ENCODE measurements around the gene TSKU. TPM values are rescaled to one million over a fixed set of nuclear protein-coding genes. Genes with fewer than 3 reads are reported as not detected.

TSKU gene
- polyA plus RNA-seq, 1 donor from 2014 or later, result not detected

DNA sequence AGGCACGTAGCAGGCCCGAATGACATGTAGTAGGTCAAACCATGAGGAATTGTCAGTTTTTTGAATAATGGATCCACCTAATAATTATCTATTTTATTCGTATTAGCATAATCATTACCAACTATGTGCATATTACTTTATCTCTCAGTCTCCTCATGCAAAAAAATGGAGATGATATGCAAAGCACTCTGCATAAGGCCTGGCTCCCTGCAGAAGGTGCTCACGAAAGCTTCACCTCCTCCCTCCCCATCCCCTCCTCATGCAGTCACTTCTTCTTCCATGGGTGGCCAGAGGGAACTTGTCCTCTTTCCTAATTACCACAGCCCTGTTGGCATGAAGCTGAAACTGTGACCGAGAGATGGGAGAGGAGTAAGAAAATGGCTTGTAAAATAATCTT lies 20.8 kb upstream of the TSKU start:
- Mint-ChIP-seq H3K4me3 (no peak overlapping the region), H3K27ac (no peak overlapping the region), H3K9me3 (peaks cover 0 to 1% (median 0%) of the 10 kb centered on the region in 3 donors), H3K4me1 (peaks cover 0 to under 1% (median 0%) of the 10 kb centered on the region in 3 donors), H3K27me3 (peaks cover 14% of the 10 kb centered on the region), H3K36me3 (peaks cover 2% of the 10 kb centered on the region)

DNA sequence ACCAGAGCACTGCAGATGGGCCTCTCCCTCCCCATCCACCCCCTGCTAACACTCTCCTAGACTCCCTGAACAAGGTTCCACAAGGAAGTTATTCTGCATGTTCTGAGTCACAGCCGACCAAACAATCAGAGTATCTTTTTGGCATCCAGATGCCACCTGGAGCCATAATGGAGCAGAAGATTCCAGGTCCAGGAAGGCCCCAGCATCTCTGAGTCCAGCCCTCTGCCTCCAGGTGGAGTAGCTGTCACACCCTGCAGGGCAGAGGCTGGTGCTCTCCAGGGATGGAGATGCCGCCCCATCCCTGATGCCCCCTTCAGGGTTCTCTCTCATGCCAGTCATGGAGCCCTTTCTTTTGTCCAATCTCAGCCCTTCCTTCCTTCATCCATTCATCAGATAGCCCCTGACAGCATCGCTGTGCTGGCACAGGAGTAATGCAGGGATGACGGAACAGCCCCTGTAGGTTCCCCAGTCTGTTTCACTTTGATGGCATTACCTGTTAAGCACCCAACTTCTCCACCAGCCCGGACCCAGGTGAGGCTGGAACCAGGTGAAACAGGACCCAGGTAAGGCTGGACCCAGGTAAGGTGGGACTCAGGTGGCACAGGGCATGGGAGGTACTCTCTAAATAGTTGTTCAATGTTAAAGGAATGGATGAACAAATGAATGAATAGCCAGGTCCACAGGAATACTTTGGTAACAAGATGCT lies 20.1 kb upstream of the TSKU start:
- Mint-ChIP-seq H3K4me3 (no peak overlapping the region), H3K36me3 (peaks cover 2% of the 10 kb centered on the region), H3K27ac (no peak overlapping the region), H3K4me1 (peaks cover 0 to 1% (median 1%) of the 10 kb centered on the region in 3 donors), H3K27me3 (peaks cover 14% of the 10 kb centered on the region), H3K9me3 (no peaks in the 10 kb centered on the region)

DNA sequence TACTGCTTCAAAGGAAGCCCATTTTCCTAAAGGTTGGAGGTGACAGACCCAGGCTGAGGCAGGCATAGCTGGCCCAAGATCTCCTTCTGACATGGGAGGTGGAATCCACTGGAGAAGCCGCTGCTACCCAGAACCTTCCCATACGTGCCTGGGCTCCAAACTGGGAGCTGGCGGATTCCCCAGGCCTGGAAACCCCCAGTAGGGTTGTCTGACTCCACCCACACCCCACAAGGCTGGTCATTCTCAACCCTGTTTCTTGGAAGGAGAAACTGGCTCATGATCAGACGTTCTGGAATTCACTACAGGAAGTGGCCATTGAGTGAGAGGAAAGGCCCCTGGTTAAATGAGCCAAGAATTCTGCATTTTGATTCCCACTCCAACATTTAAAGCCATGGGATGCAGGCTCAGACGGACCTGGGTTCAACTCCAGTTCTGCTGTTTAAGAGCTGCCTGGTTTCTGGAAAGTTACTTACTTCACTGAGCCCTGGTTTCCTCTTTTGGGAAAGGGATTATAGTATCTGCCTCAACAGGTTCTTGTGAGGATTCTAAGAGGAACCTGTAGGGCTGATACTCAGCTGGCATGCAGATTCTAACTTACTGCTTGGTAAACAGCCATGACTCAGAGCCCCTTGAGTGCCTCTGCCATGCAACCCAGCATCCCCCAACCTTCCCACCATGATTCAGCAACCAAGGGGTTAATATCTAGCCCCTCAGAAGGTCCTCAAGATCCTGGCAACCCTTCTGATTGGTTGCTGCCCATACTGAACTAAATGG lies 19.4 kb upstream of the TSKU start:
- Mint-ChIP-seq H3K27me3 (peaks cover 14% of the 10 kb centered on the region), H3K4me1 (peaks cover 0 to 3% (median 1%) of the 10 kb centered on the region in 3 donors), H3K9me3 (no peaks in the 10 kb centered on the region), H3K4me3 (no peak overlapping the region), H3K36me3 (peaks cover 2% of the 10 kb centered on the region), H3K27ac (no peak overlapping the region)

DNA sequence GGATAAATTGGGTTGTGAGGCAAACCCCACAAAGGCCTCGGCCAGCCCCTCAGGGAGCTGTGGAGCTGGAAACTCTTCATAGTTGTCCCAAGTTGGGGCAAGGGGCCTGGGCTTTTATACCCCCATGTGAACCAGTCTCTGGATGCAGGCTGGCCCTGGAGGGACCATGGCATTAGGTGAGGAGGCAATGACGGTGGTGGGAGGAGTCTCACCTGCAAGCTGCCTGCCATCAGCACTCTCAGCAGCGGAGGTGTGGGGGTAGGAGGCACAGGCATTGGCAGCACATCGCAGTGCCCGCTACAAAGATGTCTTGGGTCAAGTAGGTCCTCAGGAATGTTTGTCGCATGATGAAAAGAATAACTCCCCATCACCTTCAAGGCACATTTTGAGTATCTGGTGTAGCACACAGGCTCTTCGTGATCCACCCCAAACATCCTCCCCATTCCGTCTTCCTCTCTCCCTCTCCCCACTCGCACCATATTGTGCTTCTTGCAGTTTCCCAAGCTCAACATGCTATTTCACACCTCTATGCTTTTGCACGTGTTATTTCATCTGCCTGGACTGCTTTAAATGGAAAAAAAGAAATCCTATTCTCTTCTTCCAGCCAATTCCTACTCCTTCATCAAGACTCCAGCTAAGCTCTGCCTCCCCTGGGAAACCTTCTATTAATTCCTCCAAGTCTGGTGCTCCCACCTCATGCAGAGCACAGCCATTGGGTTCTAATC lies 18.1 kb upstream of the TSKU start:
- Mint-ChIP-seq H3K4me1 (peaks cover 0 to 4% (median 1%) of the 10 kb centered on the region in 3 donors), H3K27ac (no peak overlapping the region), H3K36me3 (peaks cover 2% of the 10 kb centered on the region), H3K4me3 (no peak overlapping the region), H3K9me3 (no peaks in the 10 kb centered on the region), H3K27me3 (peaks cover 14% of the 10 kb centered on the region)

DNA sequence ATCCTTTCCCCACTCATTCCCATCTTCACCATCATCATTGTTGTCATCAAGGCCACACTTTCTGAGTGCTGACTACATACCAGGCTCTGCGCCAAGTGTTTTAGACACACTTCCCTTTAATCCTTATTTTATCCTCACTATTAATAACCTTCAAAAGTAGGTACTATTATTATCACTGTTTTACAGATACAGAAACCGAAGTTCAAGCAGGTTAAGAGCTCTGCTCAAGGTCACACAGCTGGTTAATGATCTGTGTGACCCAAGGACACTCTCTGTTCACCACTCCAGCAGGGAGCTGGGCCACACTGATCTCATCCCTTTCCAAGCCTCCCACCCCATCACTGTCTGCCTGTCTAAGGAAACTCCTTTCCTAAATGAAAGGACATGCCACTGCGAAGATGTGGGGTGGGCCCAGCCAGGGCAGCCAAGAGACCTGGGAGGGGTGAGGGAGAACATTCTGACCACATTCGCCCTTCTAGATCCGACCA lies 17.2 kb upstream of the TSKU start:
- H3K36me3 Mint-ChIP-seq, result peaks cover 2% of the 10 kb centered on the region
- H3K27ac Mint-ChIP-seq, result no peak overlapping the region
- H3K4me1 Mint-ChIP-seq, result peaks cover 0 to 4% (median 1%) of the 10 kb centered on the region in 3 donors
- no peaks in the 10 kb centered on the region for H3K9me3 Mint-ChIP-seq
- no peak overlapping the region for H3K4me3 Mint-ChIP-seq
- peaks cover 14% of the 10 kb centered on the region for H3K27me3 Mint-ChIP-seq

DNA sequence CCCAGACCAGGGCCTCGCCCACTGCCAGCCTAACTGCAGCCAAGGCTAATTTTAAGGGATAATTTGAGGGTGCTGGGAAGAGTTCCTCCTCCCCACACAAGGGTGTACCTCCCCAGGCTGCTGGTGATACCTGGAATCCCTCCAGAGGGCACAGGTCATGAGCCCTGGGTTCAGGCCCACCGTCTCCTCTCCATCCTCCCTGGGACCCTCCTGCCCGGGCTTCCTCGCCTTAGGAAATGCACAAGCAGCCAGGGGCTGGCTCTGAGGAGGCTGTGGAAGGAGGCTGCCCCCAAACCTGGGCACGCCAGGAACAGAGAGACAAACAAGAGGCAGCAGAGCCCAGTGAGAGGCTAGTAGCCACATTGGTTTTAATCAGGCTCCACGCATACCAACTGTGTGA lies 16.6 kb upstream of the TSKU start:
- no peak overlapping the region for H3K27ac Mint-ChIP-seq
- peaks cover 2% of the 10 kb centered on the region for H3K36me3 Mint-ChIP-seq
- peaks cover 14% of the 10 kb centered on the region for H3K27me3 Mint-ChIP-seq
- H3K4me1 Mint-ChIP-seq, result peaks cover 0 to 4% (median 1%) of the 10 kb centered on the region in 3 donors
- no peaks in the 10 kb centered on the region for H3K9me3 Mint-ChIP-seq
- H3K4me3 Mint-ChIP-seq, result no peak overlapping the region

DNA sequence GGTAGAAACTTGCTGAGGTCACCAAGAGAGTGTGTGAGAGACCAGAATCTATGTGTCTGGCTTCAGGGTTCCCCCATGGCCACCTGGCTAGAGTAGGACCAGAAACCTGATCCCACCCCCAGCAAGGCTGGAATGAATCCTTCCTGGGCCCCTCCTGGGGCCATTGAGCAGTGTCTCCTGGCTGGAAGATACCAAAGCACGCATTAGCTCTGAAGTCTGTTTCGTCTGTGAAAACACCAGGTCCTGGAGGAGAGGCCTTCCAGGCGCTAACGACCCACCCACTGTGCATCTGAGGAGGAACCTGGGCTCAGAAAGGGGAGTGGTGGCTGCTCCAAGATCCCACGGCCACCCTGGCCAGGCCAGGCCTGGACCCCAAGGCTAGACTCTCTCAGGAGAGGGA lies 15.5 kb upstream of the TSKU start:
- H3K36me3 Mint-ChIP-seq, result peaks cover 2% of the 10 kb centered on the region
- peaks cover 15% of the 10 kb centered on the region for H3K27me3 Mint-ChIP-seq
- no peaks in the 10 kb centered on the region for H3K9me3 Mint-ChIP-seq
- no peak overlapping the region for H3K27ac Mint-ChIP-seq
- H3K4me1 Mint-ChIP-seq, result peaks cover 0 to 4% (median 1%) of the 10 kb centered on the region in 3 donors
- H3K4me3 Mint-ChIP-seq, result no peak overlapping the region

DNA sequence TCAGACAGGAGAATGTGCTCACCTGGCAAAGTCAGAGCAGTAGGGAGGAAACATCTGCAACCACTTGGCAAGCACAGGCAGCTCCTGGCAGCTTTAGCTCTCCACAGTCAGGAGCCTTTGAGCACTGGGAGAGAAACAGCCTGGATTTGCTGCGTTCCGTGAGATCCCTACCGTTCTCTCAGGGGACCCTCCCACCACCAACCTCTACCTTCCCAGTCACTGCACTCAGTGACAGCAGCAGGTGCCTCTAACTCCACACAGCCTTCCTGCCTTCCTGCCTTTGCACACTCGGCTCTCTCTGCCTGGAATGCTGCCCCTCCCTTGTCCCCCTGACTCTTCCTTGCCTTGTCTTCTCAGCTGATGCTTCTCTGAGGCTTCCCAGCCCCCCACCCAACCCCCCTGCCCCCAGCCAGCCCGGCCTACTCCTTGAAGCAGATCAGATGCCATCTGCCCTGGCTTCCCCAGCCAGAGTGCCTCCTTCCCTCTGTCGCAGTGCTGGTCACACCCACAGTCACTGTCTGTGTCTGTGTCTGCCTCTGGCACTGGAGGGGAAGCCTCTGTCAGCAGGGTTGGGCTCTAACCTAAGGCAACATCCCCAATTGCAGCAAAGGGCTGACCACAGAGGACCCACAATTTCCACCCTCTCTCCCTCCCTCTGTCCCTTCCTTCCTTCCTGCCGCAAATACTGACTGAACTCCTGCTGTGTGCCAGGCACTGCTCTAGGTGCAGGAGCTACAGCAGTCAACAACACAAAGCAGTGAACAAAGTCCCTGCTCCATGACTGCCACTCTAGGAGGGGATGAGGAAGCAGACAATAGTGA lies 14.9 kb upstream of the TSKU start:
- Mint-ChIP-seq H3K27ac (no peak overlapping the region), H3K4me3 (no peak overlapping the region), H3K4me1 (peaks cover 0 to 4% (median 1%) of the 10 kb centered on the region in 3 donors), H3K9me3 (no peaks in the 10 kb centered on the region), H3K27me3 (peaks cover 17% of the 10 kb centered on the region), H3K36me3 (peaks cover 2% of the 10 kb centered on the region)

DNA sequence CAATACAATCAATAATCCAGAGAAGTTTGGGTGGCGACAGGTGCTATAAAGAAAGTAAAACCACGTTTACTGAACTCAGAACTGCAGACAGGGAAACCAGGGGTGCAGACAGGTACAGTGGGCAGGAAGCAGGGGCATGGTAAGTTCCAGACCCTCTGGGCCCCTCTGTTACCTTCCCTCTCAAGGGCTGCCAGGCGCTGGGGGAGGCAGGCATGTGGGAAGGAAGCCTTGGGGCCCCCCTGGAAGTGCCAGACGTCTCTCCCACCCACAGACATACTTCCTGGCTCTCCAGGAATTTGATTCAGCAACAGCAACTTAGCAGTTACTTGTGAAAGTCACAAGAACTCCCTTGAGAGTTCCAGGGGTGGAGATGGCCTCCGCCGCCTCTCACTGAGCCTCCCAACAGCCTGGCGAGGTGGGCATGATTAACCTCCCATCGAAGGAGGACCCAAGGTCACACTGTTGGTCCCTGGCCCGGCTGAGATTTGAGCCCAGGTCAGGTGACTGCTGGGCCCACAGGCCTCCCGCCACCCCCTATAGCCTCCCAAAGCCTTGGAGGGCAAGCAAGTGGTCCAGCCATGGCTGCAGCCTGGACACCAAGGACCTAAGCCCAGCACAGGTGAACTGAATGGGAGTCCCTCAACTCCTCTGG lies 14.1 kb upstream of the TSKU start:
- H3K4me1 Mint-ChIP-seq, result peaks cover 0 to 4% (median 1%) of the 10 kb centered on the region in 3 donors
- peaks cover 3% of the 10 kb centered on the region for H3K36me3 Mint-ChIP-seq
- no peaks in the 10 kb centered on the region for H3K9me3 Mint-ChIP-seq
- H3K4me3 Mint-ChIP-seq, result no peak overlapping the region
- no peak overlapping the region for H3K27ac Mint-ChIP-seq
- H3K27me3 Mint-ChIP-seq, result peaks cover 17% of the 10 kb centered on the region

DNA sequence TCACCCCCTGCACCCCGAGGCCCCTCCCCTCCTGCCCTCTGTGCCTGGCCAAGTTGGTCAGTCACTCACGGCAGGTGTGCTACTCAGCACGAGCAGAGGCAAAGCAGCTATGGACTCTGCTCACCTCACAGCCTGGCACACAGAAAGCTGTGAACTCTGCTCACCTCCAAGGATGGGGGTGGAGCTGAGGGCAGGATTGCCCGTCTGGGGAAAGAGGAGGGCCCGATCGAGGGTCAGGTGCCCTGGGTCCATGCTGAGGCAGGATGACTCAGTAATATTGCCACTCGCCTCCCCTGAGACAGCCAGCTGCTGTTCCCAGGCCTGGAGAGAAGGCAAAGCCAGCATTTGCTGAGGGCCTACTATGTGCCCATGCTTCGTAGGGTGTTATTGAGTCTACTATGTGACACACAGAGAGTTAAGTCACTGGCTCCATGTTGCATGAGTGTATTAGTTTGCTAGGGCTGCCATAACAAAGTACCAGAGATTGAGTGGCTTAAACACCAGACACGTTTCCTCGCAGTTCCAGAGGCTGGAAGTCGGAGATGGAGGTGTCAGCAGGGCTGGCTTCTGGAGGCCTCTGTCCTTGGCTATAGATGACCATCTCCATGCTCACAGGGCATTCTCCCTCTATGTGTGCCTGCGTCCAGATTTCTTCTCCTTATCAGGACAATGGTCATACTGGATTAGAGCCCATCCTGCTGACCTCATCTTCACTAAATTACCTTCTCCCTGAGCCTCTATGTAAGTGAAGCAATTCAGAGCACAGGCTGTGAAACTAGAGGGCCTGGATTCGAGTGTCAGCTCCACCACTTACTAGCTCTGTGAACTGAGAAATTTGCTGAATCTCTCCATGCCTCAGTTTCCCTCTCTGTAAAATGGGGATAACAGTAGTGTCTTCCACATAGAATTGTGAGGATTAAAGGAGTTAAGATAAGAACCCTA lies 13.2 kb upstream of the TSKU start:
- peaks cover 0 to 5% (median 0%) of the 10 kb centered on the region in 3 donors for H3K9me3 Mint-ChIP-seq
- no peak overlapping the region for H3K4me3 Mint-ChIP-seq
- H3K27me3 Mint-ChIP-seq, result peaks cover 11% of the 10 kb centered on the region
- peaks cover 3% of the 10 kb centered on the region for H3K36me3 Mint-ChIP-seq
- no peak overlapping the region for H3K27ac Mint-ChIP-seq
- H3K4me1 Mint-ChIP-seq, result peaks cover 0 to 4% (median 1%) of the 10 kb centered on the region in 3 donors

DNA sequence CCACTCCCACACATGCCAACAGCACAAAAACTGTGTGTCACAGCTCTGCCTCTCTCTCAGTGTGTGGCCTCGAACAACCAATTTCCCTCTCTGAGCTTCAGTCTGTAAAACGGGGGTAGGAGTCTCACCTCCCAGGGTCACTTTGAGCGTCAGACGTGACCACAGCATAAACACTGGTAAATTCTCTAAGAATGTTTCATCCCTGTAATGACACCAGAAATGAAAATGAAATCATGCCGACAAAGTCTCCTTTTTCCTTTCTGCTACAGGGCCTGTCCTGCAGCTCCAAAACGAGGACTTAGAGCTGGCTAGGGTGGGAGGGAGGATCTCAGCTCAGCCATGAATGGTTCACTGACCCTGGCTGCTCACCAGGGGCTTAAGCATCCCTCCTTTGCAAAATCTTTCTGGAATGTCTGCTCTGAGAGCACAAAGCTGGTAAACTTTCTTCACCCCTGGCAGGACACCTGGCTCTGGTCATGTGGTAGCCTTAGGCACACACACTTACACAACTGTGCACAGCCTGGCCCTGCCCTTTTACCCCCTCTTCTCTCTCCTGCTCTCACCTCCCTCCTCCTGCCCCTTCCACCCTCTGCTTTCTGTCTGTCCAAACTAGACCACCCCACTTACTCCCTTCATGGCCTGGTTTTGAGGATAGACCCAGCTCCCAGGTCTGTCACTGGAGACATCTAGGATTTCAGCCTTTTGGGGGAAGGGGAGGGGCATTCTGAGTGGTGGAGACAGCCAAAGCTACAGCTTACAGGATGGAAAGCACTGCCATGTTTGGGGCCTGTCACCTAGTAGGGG lies 12.3 kb upstream of the TSKU start:
- Mint-ChIP-seq H3K9me3 (peaks cover 0 to 5% (median 3%) of the 10 kb centered on the region in 3 donors), H3K36me3 (peaks cover 7% of the 10 kb centered on the region), H3K27me3 (peaks cover 9% of the 10 kb centered on the region), H3K27ac (peak overlapping the region in 1 of 3 donors; percentile 83), H3K4me1 (peaks cover 0 to 4% (median 1%) of the 10 kb centered on the region in 3 donors), H3K4me3 (no peak overlapping the region)

DNA sequence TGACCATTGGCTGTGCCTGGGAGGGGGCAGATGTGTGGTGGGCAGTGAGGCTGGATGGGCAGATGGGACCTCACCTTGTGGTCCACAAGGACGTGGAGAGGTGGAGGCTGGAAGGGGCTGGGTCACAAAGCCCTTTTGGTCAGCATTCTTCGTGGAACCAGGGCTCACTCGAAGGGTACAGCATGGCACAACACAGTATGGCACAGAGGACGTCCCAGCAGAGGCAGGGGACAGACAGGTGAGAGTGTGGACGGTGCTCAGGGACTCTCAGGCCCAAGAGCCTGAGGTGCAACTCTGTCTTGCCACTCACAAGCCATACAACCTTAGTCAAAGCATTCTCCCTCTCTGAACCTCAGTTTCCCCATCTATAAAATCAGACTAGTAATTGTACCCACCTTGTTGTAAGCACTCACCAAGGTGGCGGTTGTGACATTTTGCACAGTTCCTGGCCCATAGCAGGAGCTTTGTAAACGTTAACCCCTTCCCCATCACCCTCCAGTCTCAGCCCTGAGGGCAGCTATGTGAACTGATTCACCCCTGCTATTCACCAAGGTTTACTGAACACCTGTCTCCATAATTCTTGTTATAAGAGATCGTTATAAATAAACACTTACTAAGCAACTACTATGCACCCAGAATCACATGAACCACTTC lies 11.6 kb upstream of the TSKU start:
- peak overlapping the region in 1 of 3 donors; percentile 83 for H3K27ac Mint-ChIP-seq
- peaks cover 9% of the 10 kb centered on the region for H3K27me3 Mint-ChIP-seq
- H3K4me3 Mint-ChIP-seq, result no peak overlapping the region
- peaks cover 7% of the 10 kb centered on the region for H3K36me3 Mint-ChIP-seq
- peaks cover under 1 to 9% (median 7%) of the 10 kb centered on the region in 3 donors for H3K9me3 Mint-ChIP-seq
- peaks cover 0 to 4% (median 1%) of the 10 kb centered on the region in 3 donors for H3K4me1 Mint-ChIP-seq

Data from IgD-negative memory B cell (primary cell).